Activated CD4-positive, alpha-beta memory T cell treated with anti-CD3 and anti-CD28 coated beads, Interleukin-2, amount 10 ng/mL, durations not matched to agents 7 days and 5 days (primary cell): Measurements from ENCODE around the gene CASKIN2. TPM values are rescaled to one million over a fixed set of nuclear protein-coding genes. Genes with fewer than 3 reads are reported as not detected.

Source experiments
- CTCF ChIA-PET: fragments of 350-600 bp; sonication (Branson Sonifier 250); formaldehyde crosslinking; loops from one replicate; lab custom pipeline; 2021; ENCODE audit warnings: antibody characterized with exemption, inconsistent platforms; lab: Charles Lee
- POLR2A ChIA-PET: fragments of 350-600 bp; sonication (Branson Sonifier 250); formaldehyde crosslinking; loops from one replicate; lab custom pipeline; 2021; ENCODE audit warnings: antibody characterized with exemption; lab: Charles Lee
- DNase-seq: peaks from one replicate; pipeline ENCODE4 v3.0.0-alpha.2; 2020
- H3K27ac Mint-ChIP-seq: one replicate; pipeline ENCODE4 v1.8.0; 2021; ENCODE audit warnings: mild to moderate bottlenecking, mixed read lengths
- H3K27me3 Mint-ChIP-seq: one replicate; pipeline ENCODE4 v1.8.0; 2021; ENCODE audit warnings: mixed read lengths
- H3K36me3 Mint-ChIP-seq: one replicate; pipeline ENCODE4 v1.8.0; 2021; ENCODE audit warnings: low read depth, mixed read lengths
- H3K4me1 Mint-ChIP-seq: one replicate; pipeline ENCODE4 v1.8.0; 2021; ENCODE audit warnings: mixed read lengths
- H3K4me3 Mint-ChIP-seq: one replicate; pipeline ENCODE4 v1.8.0; 2021; ENCODE audit warnings: mild to moderate bottlenecking, mixed read lengths
- H3K9me3 Mint-ChIP-seq: one replicate; pipeline ENCODE4 v1.8.0; 2021; ENCODE audit warnings: mixed read lengths
- total RNA-seq, 2 experiments: library from RNA; stranded (reverse); gene quantifications; one replicate each; pipeline ENCODE4 v1.2.3, GENCODE V29; 2021

Gene CASKIN2
- 1 to 10 TPM; 1.5 to 1.9 TPM for total RNA-seq

GRCh38 chr17:75515496-75516254 is at the start of gene CASKIN2:
TSS of gene CASKIN2 (minus strand) at chr17:75515537. CDS start at chr17:75513804, 1,733 bp downstream.
- H3K36me3 Mint-ChIP-seq, result peaks cover 22% of the 10 kb centered on the region
- no peaks in the 10 kb centered on the region for H3K9me3 Mint-ChIP-seq
- DNase-seq, result peak; percentile 82
- CTCF ChIA-PET, result interaction anchor here (0.7 to 1.7 kb wide), 16 partner anchors 10 to 263 kb away, joined by 3 to 17 read pairs (median 4); partner anchors contain the start of genes GRB2, LLGL2, SLC25A19 and SMIM5
- peaks cover 3% of the 10 kb centered on the region for H3K27me3 Mint-ChIP-seq
- H3K4me1 Mint-ChIP-seq, result peaks cover 30% of the 10 kb centered on the region
- H3K27ac Mint-ChIP-seq, result no peak within 1 kb of the TSS
- peak within 1 kb of the TSS; percentile 65 for H3K4me3 Mint-ChIP-seq
- POLR2A ChIA-PET, result interaction anchor here (0.7 to 4.1 kb wide), 14 partner anchors 11 to 777 kb away, joined by 3 to 45 read pairs (median 6); partner anchors contain the start of genes GGA3, GRB2, LLGL2 and MRPS7

GRCh38 chr17:75565066-75565465 is 49.7 kb upstream of the CASKIN2 start:
- Mint-ChIP-seq H3K4me1 (no peaks in the 10 kb centered on the region), H3K4me3 (no peak overlapping the region), H3K27me3 (no peaks in the 10 kb centered on the region), H3K27ac (no peak overlapping the region), H3K9me3 (no peaks in the 10 kb centered on the region), H3K36me3 (no peaks in the 10 kb centered on the region)
- POLR2A ChIA-PET, result no interaction called here
- CTCF ChIA-PET, result no interaction called here
- DNase-seq, result no peak

- Mint-ChIP-seq H3K27me3 (no peaks in the 10 kb centered on the region), H3K4me1 (no peaks in the 10 kb centered on the region), H3K27ac (no peak overlapping the region), H3K4me3 (no peak overlapping the region), H3K9me3 (no peaks in the 10 kb centered on the region), H3K36me3 (no peaks in the 10 kb centered on the region)
- ChIA-PET CTCF (no interaction called here), POLR2A (no interaction called here)
- DNase-seq, result no peak
Measured at GRCh38 chr17:75564195-75564594, 48.9 kb upstream of the CASKIN2 start.

GRCh38 chr17:75563063-75563758 is 47.9 kb upstream of the CASKIN2 start:
- ChIA-PET POLR2A (no interaction called here), CTCF (no interaction called here)
- H3K9me3 Mint-ChIP-seq, result no peaks in the 10 kb centered on the region
- no peak for DNase-seq
- H3K4me1 Mint-ChIP-seq, result no peaks in the 10 kb centered on the region
- no peaks in the 10 kb centered on the region for H3K27me3 Mint-ChIP-seq
- no peak overlapping the region for H3K27ac Mint-ChIP-seq
- H3K36me3 Mint-ChIP-seq, result no peaks in the 10 kb centered on the region
- H3K4me3 Mint-ChIP-seq, result no peak overlapping the region

- Mint-ChIP-seq H3K9me3 (no peaks in the 10 kb centered on the region), H3K36me3 (no peaks in the 10 kb centered on the region), H3K4me3 (no peak overlapping the region), H3K4me1 (no peaks in the 10 kb centered on the region), H3K27ac (no peak overlapping the region), H3K27me3 (no peaks in the 10 kb centered on the region)
- ChIA-PET POLR2A (interaction anchor here (1.2 kb wide), 1 partner anchor 46 kb away, joined by 3 read pairs; the partner anchor contains the start of gene TSEN54), CTCF (no interaction called here)
- no peak for DNase-seq
Measured at GRCh38 chr17:75561927-75562603, 46.7 kb upstream of the CASKIN2 start.

GRCh38 chr17:75559958-75560533 is 44.7 kb upstream of the CASKIN2 start:
- ChIA-PET CTCF (no interaction called here), POLR2A (no interaction called here)
- H3K4me1 Mint-ChIP-seq, result no peaks in the 10 kb centered on the region

GRCh38 chr17:75558666-75559530 is 43.6 kb upstream of the CASKIN2 start:
- DNase-seq, result no peak
- H3K4me3 Mint-ChIP-seq, result no peak overlapping the region
- ChIA-PET CTCF (no interaction called here), POLR2A (no interaction called here)
- H3K4me1 Mint-ChIP-seq, result no peaks in the 10 kb centered on the region
- H3K9me3 Mint-ChIP-seq, result no peaks in the 10 kb centered on the region
- no peak overlapping the region for H3K27ac Mint-ChIP-seq
- no peaks in the 10 kb centered on the region for H3K27me3 Mint-ChIP-seq
- no peaks in the 10 kb centered on the region for H3K36me3 Mint-ChIP-seq

More at GRCh38 chr17:75559958-75560533, 44.7 kb upstream of the CASKIN2 start:
- Mint-ChIP-seq H3K27me3 (no peaks in the 10 kb centered on the region), H3K4me3 (no peak overlapping the region), H3K27ac (no peak overlapping the region), H3K9me3 (no peaks in the 10 kb centered on the region), H3K36me3 (no peaks in the 10 kb centered on the region)
- DNase-seq, result no peak

GRCh38 chr17:75557852-75558665 is 42.7 kb upstream of the CASKIN2 start:
- Mint-ChIP-seq H3K9me3 (no peaks in the 10 kb centered on the region), H3K4me3 (no peak overlapping the region), H3K36me3 (no peaks in the 10 kb centered on the region), H3K27ac (no peak overlapping the region), H3K4me1 (no peaks in the 10 kb centered on the region), H3K27me3 (no peaks in the 10 kb centered on the region)
- DNase-seq, result no peak
- POLR2A ChIA-PET, result no interaction called here
- CTCF ChIA-PET, result interaction anchor here (0.6 kb wide), 1 partner anchor 139 kb away, joined by 3 read pairs; no protein-coding TSS in a partner anchor

- Mint-ChIP-seq H3K4me1 (no peaks in the 10 kb centered on the region), H3K27me3 (no peaks in the 10 kb centered on the region), H3K36me3 (no peaks in the 10 kb centered on the region), H3K4me3 (no peak overlapping the region), H3K27ac (no peak overlapping the region), H3K9me3 (no peaks in the 10 kb centered on the region)
- CTCF ChIA-PET, result no interaction called here
- DNase-seq, result no peak
- POLR2A ChIA-PET, result no interaction called here
Measured at GRCh38 chr17:75557075-75557851, 41.9 kb upstream of the CASKIN2 start.

- POLR2A ChIA-PET, result no interaction called here
- Mint-ChIP-seq H3K9me3 (no peaks in the 10 kb centered on the region), H3K36me3 (no peaks in the 10 kb centered on the region), H3K27me3 (no peaks in the 10 kb centered on the region), H3K4me3 (no peak overlapping the region), H3K27ac (no peak overlapping the region), H3K4me1 (no peaks in the 10 kb centered on the region)
- CTCF ChIA-PET, result interaction anchor here (0.6 kb wide), 1 partner anchor 17 kb away, joined by 7 read pairs; no protein-coding TSS in a partner anchor
- DNase-seq, result no peak
Measured at GRCh38 chr17:75555679-75556153, 40.4 kb upstream of the CASKIN2 start.
